ENCODE measurements around the gene STYXL2. TPM values are rescaled to one million over a fixed set of nuclear protein-coding genes. Genes with fewer than 3 reads are reported as not detected.

STYXL2 gene
- total RNA-seq, 4 donors from 2014 or later: 63.7 to 159 (median 89.1) TPM

DNA sequence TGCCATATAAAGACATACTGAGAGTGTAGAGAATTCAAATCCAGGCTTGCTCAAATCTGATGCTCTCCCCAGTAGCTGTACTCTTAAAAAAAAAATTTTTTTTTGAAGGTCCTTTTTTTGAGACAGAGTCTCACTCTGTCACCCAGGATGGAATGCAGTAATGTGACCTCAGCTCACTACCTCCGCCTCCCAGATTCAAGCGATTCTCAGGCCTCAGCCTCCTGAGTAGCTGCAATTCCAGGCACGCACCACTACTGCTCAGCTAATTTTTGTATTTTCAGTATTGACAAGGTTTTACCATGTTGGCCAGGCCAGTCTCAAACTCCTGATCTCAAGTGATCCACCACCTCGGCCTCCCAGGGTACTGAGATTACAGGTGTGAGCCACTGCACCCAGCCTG lies 28.7 kb downstream of the STYXL2 start:
- intact Hi-C loops (cut with DNase I; ENCODE audit: low total_unique reads) (no loop called here), in situ Hi-C loops (cut with MboI; ENCODE audit: low sequenced_read_pairs in 4 of 4) (loop anchor here in 1 of 4 donors (10.0 kb wide), 1 partner anchor 58 kb away; no protein-coding TSS in a partner anchor)
- H3K4me1 ChIP-seq: peaks cover 1 to 17% of the 10 kb centered on the region in 2 donors
- no peak for DNase-seq
- no peaks in the 10 kb centered on the region for H3K9me3 ChIP-seq
- peaks cover 0 to 78% of the 10 kb centered on the region in 2 donors for H3K36me3 ChIP-seq
- TF ChIP-seq, protein P1, sequence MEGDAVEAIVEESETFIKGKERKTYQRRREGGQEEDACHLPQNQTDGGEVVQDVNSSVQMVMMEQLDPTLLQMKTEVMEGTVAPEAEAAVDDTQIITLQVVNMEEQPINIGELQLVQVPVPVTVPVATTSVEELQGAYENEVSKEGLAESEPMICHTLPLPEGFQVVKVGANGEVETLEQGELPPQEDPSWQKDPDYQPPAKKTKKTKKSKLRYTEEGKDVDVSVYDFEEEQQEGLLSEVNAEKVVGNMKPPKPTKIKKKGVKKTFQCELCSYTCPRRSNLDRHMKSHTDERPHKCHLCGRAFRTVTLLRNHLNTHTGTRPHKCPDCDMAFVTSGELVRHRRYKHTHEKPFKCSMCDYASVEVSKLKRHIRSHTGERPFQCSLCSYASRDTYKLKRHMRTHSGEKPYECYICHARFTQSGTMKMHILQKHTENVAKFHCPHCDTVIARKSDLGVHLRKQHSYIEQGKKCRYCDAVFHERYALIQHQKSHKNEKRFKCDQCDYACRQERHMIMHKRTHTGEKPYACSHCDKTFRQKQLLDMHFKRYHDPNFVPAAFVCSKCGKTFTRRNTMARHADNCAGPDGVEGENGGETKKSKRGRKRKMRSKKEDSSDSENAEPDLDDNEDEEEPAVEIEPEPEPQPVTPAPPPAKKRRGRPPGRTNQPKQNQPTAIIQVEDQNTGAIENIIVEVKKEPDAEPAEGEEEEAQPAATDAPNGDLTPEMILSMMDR (IDR thresholded peaks at IDR 0.05 in 4 of 5, conservative IDR thresholded peaks at IDR 0.05 in 1 of 5): no peak
- TF ChIP-seq POLR2A (IDR thresholded peaks at IDR 0.05): no peak
- no peak overlapping the region for H3K4me3 ChIP-seq
- H3K27me3 ChIP-seq: no peaks in the 10 kb centered on the region
- ATAC-seq: no peak
- peak overlapping the region; percentile 32 to 74 (median 53) for H3K27ac ChIP-seq

DNA sequence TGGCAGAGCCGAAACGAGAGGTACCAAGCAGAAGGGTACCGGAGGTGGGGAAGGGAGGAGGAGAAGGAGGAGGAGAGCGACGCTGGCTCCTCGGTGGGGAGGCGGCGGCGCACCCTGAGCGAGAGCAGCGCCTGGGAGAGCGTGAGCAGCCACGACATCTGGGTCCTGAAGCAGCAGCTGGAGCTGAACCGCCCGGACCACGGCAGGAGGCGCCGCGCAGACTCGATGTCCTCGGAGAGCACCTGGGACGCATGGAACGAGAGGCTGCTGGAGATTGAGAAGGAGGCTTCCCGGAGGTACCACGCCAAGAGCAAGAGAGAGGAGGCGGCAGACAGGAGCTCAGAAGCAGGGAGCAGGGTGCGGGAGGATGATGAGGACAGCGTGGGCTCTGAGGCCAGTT lies 32.4 kb downstream of the STYXL2 start:
- no peak for TF ChIP-seq POLR2A (IDR thresholded peaks at IDR 0.05)
- TF ChIP-seq, protein P1 (IDR thresholded peaks at IDR 0.05 in 4 of 5, conservative IDR thresholded peaks at IDR 0.05 in 1 of 5): no peak
- Histone ChIP-seq H3K9me3 (no peaks in the 10 kb centered on the region), H3K4me1 (peaks cover 4 to 20% of the 10 kb centered on the region in 2 donors), H3K4me3 (no peak overlapping the region), H3K27me3 (no peaks in the 10 kb centered on the region), H3K36me3 (peaks cover 0 to 62% of the 10 kb centered on the region in 2 donors), H3K27ac (peak overlapping the region in 3 of 4 donors; percentile 52 to 55 (median 52))
- in situ Hi-C loops (cut with MboI; ENCODE audit: low sequenced_read_pairs in 4 of 4): loop anchor here in 1 of 4 donors (10.0 kb wide), 1 partner anchor 62 kb away; no protein-coding TSS in a partner anchor
- ATAC-seq (no peak), DNase-seq (no peak)
- intact Hi-C loops (cut with DNase I; ENCODE audit: low total_unique reads): no loop called here

DNA sequence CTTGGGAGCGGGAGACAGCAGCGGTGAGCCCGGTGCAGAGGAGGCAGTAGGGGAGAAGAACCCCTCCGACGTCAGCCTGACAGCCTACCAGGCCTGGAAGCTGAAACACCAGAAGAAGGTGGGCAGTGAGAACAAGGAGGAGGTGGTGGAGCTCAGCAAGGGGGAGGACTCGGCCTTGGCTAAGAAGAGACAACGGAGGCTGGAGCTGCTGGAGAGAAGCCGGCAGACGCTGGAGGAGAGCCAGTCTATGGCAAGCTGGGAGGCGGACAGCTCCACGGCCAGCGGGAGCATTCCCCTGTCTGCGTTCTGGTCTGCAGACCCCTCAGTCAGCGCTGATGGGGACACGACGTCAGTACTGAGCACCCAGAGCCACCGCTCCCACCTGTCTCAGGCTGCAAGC lies 32.9 kb downstream of the STYXL2 start:
- Histone ChIP-seq H3K4me1 (peaks cover 5 to 20% of the 10 kb centered on the region in 2 donors), H3K4me3 (no peak overlapping the region), H3K9me3 (no peaks in the 10 kb centered on the region), H3K27me3 (no peaks in the 10 kb centered on the region), H3K36me3 (peaks cover 0 to 62% of the 10 kb centered on the region in 2 donors), H3K27ac (peak overlapping the region in 3 of 4 donors; percentile 52 to 55 (median 52))
- ATAC-seq (peak in 1 of 2 donors; percentile 34), DNase-seq (no peak)
- in situ Hi-C loops (cut with MboI; ENCODE audit: low sequenced_read_pairs in 4 of 4) (loop anchor here in 1 of 4 donors (10.0 kb wide), 1 partner anchor 62 kb away; no protein-coding TSS in a partner anchor), intact Hi-C loops (cut with DNase I; ENCODE audit: low total_unique reads) (no loop called here)
- TF ChIP-seq, protein P1 (IDR thresholded peaks at IDR 0.05 in 4 of 5, conservative IDR thresholded peaks at IDR 0.05 in 1 of 5): no peak
- no peak for TF ChIP-seq POLR2A (IDR thresholded peaks at IDR 0.05)

DNA sequence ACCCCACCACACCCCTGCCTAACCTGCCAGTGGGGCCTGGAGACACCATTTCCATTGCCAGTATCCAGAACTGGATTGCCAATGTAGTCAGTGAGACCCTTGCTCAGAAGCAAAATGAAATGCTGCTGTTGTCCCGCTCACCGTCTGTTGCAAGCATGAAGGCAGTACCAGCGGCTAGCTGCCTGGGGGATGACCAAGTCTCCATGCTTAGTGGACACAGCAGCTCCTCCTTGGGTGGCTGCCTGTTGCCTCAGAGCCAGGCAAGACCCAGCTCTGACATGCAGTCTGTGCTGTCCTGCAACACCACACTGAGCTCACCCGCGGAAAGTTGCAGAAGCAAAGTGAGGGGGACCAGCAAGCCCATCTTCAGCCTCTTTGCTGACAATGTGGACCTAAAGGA lies 33.4 kb downstream of the STYXL2 start:
- Histone ChIP-seq H3K27ac (peak overlapping the region in 3 of 4 donors; percentile 52 to 55 (median 52)), H3K4me3 (no peak overlapping the region), H3K9me3 (no peaks in the 10 kb centered on the region), H3K4me1 (peaks cover 5 to 20% of the 10 kb centered on the region in 2 donors), H3K36me3 (peaks cover 0 to 62% of the 10 kb centered on the region in 2 donors), H3K27me3 (no peaks in the 10 kb centered on the region)
- no peak for ATAC-seq
- DNase-seq: no peak
- intact Hi-C loops (cut with DNase I; ENCODE audit: low total_unique reads) (no loop called here), in situ Hi-C loops (cut with MboI; ENCODE audit: low sequenced_read_pairs in 4 of 4) (loop anchor here in 1 of 4 donors (10.0 kb wide), 1 partner anchor 62 kb away; no protein-coding TSS in a partner anchor)
- TF ChIP-seq POLR2A (IDR thresholded peaks at IDR 0.05): no peak
- TF ChIP-seq, protein P1 (IDR thresholded peaks at IDR 0.05 in 4 of 5, conservative IDR thresholded peaks at IDR 0.05 in 1 of 5): no peak
